ENCODE results near the gene ASB13.
"Not testable (repeated sequence)": the region's sequence is repeated elsewhere in the genome, so short reads cannot be mapped to it uniquely, and the experiment has no call there.

ASB13 gene

DNA sequence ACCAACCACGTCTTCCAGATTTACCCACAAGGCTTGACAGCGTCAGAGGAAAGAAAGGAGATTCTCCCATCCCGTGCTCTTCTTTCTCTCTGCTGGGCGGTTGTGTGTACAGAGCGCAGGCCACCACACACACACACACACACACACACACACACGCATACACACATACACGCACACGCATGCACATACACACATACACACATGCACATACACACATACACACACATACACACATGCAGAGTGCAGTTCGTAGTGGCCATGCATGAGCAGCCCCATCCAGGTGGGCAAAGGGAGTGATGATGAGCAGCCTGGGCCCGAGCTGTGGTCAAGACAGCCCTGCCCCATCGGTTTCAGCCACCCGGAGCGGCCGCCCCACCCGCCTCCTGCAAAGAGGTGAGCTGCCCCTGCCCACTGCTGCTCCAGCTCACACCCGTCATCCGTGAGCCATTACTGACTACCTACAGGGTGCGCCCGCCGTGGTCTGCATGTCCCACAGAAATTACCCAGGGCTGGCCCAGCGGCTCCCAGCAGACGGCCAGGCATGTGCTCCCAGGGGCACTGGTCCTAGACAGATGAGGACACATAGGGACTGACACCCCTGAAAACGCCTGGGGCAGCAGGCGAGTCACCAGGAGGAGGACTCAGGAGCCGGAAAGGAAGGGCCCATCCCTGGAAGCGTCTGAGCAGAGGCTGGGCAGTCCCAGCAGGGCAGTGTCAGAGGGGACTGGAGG lies 69.6 kb downstream of the ASB13 start:
- Histone ChIP-seq H3K27ac (no peak overlapping the region), H3K9ac (ENCODE audit: insufficient read length) (no peak overlapping the region), H3K4me3 (no peak overlapping the region), H3K36me3 (ENCODE audit: insufficient read depth, low read length) (no peaks in the 10 kb centered on the region), H3K9me3 (ENCODE audit: low read depth, low read length) (no peaks in the 10 kb centered on the region)
- no peak for TF ChIP-seq FOXP2 (optimal IDR thresholded peaks at IDR 0.05; ENCODE audit: control extremely low read depth, extremely low read length, insufficient read depth)
- no peak for TF ChIP-seq EZH2 (IDR thresholded peaks at IDR 0.05)
- TF ChIP-seq POLR2AphosphoS5 (IDR thresholded peaks at IDR 0.05; ENCODE audit: borderline replicate concordance, low read depth, low read length) = no peak
- no peak for DNase-seq (ENCODE audit: low read depth, low spot score)

DNA sequence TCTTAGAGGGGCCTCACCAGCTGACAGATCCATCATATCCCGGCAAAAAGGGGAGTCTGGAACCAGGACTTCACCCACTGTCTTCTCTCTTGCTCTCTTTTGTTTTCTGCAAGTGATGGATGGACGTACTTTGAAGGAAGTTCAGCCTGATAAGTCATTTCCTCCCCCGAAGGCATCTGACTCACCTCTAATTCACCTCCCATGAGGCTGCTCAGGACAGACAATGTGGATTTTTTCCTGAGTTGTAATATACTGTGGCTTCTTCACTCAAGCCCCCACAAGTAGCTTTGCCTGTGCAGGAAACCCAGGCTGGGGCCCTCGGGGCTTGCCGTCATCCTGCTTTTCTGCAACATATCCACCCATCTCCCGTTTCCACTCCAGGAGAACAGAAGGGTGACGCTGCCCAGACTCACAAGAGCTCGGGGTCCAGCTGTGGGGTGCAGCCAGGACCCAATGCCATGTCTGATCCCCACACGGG lies 70.4 kb downstream of the ASB13 start:
- Histone ChIP-seq H3K27ac (no peak overlapping the region), H3K36me3 (ENCODE audit: insufficient read depth, low read length) (no peaks in the 10 kb centered on the region), H3K4me3 (no peak overlapping the region), H3K9ac (ENCODE audit: insufficient read length) (no peak overlapping the region), H3K9me3 (ENCODE audit: low read depth, low read length) (no peaks in the 10 kb centered on the region)
- no peak for DNase-seq (ENCODE audit: low read depth, low spot score)
- no peak for TF ChIP-seq POLR2AphosphoS5 (IDR thresholded peaks at IDR 0.05; ENCODE audit: borderline replicate concordance, low read depth, low read length)
- TF ChIP-seq EZH2 (IDR thresholded peaks at IDR 0.05) = no peak
- TF ChIP-seq FOXP2 (optimal IDR thresholded peaks at IDR 0.05; ENCODE audit: control extremely low read depth, extremely low read length, insufficient read depth) = no peak

DNA sequence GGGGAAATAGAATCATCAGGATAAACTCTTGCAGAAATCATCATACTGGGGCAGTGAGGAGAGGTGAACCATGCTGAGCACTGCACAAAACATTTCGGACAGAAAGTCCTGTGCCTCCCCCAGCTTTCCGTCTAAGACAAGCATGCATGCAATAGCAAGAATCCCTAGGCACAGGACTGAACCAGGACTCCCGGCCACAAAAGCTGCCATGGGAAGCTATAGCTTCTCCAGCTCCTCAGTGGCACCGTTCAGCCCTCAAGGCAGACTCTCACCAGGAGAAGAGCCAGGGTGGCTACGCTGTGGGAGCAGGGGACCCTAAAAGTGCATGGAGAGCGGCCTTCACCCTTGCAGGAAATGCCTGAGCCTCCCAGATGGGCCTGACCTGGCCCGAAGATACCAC lies 70.8 kb downstream of the ASB13 start:
- no peak overlapping the region for H3K4me3 ChIP-seq

DNA sequence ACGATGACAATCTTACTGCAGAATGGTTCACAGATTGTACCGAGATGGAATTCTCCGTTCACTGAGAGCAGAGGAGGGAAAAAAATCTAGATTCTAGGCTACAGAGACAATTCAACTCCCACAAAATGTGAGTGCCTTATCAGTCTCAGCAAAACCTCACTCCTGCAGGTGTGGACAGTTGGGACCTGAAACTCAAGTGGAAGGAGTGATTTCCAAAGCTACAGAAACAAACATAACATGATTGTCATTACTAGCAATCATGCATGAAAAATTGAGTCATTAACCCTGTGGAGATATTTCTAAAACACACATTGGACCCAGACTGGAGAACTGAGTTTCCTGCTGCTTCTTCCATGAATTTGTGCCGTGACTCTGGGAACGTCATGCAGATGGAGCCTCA lies 71.3 kb downstream of the ASB13 start:
- Histone ChIP-seq H3K36me3 (ENCODE audit: insufficient read depth, low read length) (no peaks in the 10 kb centered on the region), H3K9me3 (ENCODE audit: low read depth, low read length) (no peaks in the 10 kb centered on the region), H3K9ac (ENCODE audit: insufficient read length) (no peak overlapping the region), H3K27ac (no peak overlapping the region), H3K4me3 (no peak overlapping the region)
- no peak for DNase-seq (ENCODE audit: low read depth, low spot score)
- TF ChIP-seq POLR2AphosphoS5 (IDR thresholded peaks at IDR 0.05; ENCODE audit: borderline replicate concordance, low read depth, low read length) (no peak), EZH2 (IDR thresholded peaks at IDR 0.05) (no peak), FOXP2 (optimal IDR thresholded peaks at IDR 0.05; ENCODE audit: control extremely low read depth, extremely low read length, insufficient read depth) (no peak)

More for the DNA sequence above, 70.8 kb downstream of the ASB13 start:
- H3K27ac ChIP-seq = no peak overlapping the region
- no peaks in the 10 kb centered on the region for H3K36me3 ChIP-seq (ENCODE audit: insufficient read depth, low read length)
- no peaks in the 10 kb centered on the region for H3K9me3 ChIP-seq (ENCODE audit: low read depth, low read length)
- TF ChIP-seq POLR2AphosphoS5 (IDR thresholded peaks at IDR 0.05; ENCODE audit: borderline replicate concordance, low read depth, low read length) = no peak
- no peak overlapping the region for H3K9ac ChIP-seq (ENCODE audit: insufficient read length)
- DNase-seq (ENCODE audit: low read depth, low spot score) = no peak

DNA sequence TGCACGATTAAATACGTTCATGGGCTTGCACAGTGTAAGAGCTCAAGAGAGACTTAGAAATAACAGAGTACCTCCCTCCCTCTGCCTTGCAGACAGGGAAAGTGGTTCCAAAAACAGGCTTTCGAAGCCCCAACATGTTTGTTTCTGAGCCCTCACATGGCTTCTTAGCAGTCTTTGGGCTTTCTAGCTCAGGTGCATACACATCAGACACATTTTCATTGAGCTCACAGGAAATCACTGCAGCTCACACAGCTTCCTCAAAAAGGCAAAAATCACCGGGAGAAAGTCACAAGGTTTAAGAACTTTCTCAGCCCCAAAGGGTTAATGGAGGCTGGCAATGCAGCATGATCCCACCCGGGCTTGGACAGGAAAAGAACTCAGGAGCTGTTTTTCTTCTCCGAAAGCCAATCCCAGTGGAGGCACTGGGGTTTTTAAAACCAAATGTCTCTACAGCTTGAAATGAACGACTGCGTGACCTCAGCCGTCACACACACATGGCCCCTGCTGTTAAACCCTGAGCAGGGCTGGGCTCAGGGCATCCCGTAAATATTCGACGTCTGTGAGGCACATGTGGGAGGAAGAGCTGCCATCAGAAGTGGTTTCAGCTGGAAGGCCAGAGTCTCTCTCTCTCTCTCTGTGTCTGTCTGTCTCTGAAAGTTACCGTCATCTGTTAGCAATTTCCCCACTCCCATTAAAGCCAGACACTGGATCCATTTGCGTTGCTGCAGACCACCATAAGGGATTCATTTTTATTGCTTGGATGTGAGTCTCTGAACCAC lies 71.9 kb downstream of the ASB13 start:
- no peaks in the 10 kb centered on the region for H3K9me3 ChIP-seq (ENCODE audit: low read depth, low read length)
- no peaks in the 10 kb centered on the region for H3K36me3 ChIP-seq (ENCODE audit: insufficient read depth, low read length)
- H3K4me3 ChIP-seq = peak overlapping the region; percentile 28; the same call in 1 of the 2 replicates
- DNase-seq (ENCODE audit: low read depth, low spot score) = no peak
- H3K27ac ChIP-seq = no peak overlapping the region
- no peak overlapping the region for H3K9ac ChIP-seq (ENCODE audit: insufficient read length)
- no peak for TF ChIP-seq EZH2 (IDR thresholded peaks at IDR 0.05)
- no peak for TF ChIP-seq POLR2AphosphoS5 (IDR thresholded peaks at IDR 0.05; ENCODE audit: borderline replicate concordance, low read depth, low read length)
- no peak for TF ChIP-seq FOXP2 (optimal IDR thresholded peaks at IDR 0.05; ENCODE audit: control extremely low read depth, extremely low read length, insufficient read depth)

DNA sequence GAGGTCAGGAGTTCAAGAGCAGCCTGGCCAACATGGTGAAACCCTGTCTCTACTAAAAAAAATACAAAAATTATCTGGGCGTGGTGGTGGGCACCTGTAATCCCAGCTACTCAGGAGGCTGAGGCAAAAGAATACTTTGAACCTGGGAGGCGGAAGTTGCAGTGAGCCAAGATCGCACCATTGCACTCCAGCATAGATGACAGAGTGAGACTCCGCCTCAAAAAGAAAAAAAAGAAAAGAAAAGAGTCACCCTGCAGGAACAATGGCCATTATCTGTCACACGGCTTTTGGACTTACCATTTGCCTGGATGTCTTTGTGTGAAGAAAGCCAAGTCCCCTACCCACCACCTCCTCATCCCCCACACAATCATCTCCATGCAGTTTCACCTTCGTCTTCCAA lies 73.0 kb downstream of the ASB13 start:
- not testable (repeated sequence) for DNase-seq (ENCODE audit: low read depth, low spot score); H3K4me3 ChIP-seq; H3K9ac ChIP-seq (ENCODE audit: insufficient read length); H3K27ac ChIP-seq; H3K9me3 ChIP-seq (ENCODE audit: low read depth, low read length); H3K36me3 ChIP-seq (ENCODE audit: insufficient read depth, low read length)

DNA sequence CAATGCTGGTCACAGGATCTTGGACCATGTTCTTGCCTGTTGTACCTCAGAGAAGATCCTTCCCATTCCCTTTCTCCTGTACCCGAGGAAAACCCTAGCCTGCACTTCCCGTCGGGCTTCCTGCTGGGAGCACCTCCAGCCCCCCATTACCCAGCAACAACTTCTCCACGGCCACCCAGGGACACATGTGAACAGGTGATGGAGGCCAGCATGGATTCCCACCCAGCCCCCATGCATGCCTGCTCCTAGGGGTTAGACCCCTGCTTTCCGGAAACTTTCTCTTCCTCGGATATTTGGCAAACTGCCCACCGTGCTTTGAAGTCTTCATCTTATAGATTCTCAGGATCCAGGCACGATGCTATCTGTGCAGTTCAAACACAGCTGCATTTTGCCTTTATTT lies 74.3 kb downstream of the ASB13 start:
- Histone ChIP-seq H3K27ac (no peak overlapping the region), H3K9ac (ENCODE audit: insufficient read length) (no peak overlapping the region), H3K36me3 (ENCODE audit: insufficient read depth, low read length) (no peaks in the 10 kb centered on the region)

DNA sequence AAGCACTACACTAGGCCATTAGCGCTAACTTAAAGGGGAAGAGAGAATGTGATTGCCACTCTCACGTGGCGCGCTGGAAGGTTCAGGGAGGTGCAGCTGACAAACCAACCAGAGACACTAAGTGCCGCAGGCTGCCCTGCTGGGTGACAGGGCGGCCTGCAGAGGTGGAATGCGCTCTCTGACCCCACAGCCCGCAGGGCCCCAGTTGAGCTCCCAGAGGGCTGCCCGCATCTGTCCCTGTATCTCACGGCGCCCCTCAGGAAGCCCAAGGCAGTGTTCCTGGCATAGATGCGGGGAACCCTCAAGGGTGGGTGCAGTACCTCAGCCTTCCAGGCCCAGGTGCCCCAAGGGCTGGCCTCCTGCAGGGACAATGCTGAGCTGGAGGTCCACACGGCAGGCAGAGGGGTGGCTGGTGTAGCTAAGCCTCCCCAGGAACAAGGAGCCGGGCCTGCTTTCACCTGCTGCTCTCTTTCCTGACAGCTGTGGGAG lies 75.0 kb downstream of the ASB13 start:
- no peak for DNase-seq (ENCODE audit: low read depth, low spot score)
- Histone ChIP-seq H3K9me3 (ENCODE audit: low read depth, low read length) (no peaks in the 10 kb centered on the region), H3K9ac (ENCODE audit: insufficient read length) (no peak overlapping the region), H3K4me3 (no peak overlapping the region), H3K36me3 (ENCODE audit: insufficient read depth, low read length) (no peaks in the 10 kb centered on the region), H3K27ac (no peak overlapping the region)
- TF ChIP-seq FOXP2 (optimal IDR thresholded peaks at IDR 0.05; ENCODE audit: control extremely low read depth, extremely low read length, insufficient read depth) (no peak), EZH2 (IDR thresholded peaks at IDR 0.05) (no peak), POLR2AphosphoS5 (IDR thresholded peaks at IDR 0.05; ENCODE audit: borderline replicate concordance, low read depth, low read length) (no peak)

More for the DNA sequence above, 74.3 kb downstream of the ASB13 start:
- TF ChIP-seq POLR2AphosphoS5 (IDR thresholded peaks at IDR 0.05; ENCODE audit: borderline replicate concordance, low read depth, low read length) (no peak), FOXP2 (optimal IDR thresholded peaks at IDR 0.05; ENCODE audit: control extremely low read depth, extremely low read length, insufficient read depth) (no peak), EZH2 (IDR thresholded peaks at IDR 0.05) (no peak)
- no peak for DNase-seq (ENCODE audit: low read depth, low spot score)
- no peaks in the 10 kb centered on the region for H3K9me3 ChIP-seq (ENCODE audit: low read depth, low read length)
- H3K4me3 ChIP-seq = no peak overlapping the region

All from SK-N-MC (cell line).